HUES6 (cell line): ENCODE measurements around the gene HIGD1B.

Experiments used
- H3K27ac ChIP-seq: 2 replicates; pipeline ENCODE4 v1.7.0; 2013; ENCODE audit warnings: low read depth, mild to moderate bottlenecking, low read length, inconsistent platforms
- H3K27me3 ChIP-seq: 2 replicates; pipeline ENCODE4 v1.6.1; 2013; ENCODE audit warnings: low read length; ENCODE audit not compliant: control insufficient read depth, insufficient read depth
- H3K36me3 ChIP-seq: 2 replicates; pipeline ENCODE4 v1.6.1; 2013; ENCODE audit warnings: low read length; ENCODE audit not compliant: control insufficient read depth, insufficient read depth
- H3K4me1 ChIP-seq: 2 replicates; pipeline ENCODE4 v1.6.1; 2013; ENCODE audit warnings: low read length; ENCODE audit not compliant: control insufficient read depth, insufficient read depth
- H3K4me3 ChIP-seq: 2 replicates; pipeline ENCODE4 v1.5.1; 2013; ENCODE audit warnings: low read depth, low read length
- H3K9ac ChIP-seq: one replicate; pipeline ENCODE4 v1.6.1; 2013; ENCODE audit warnings: mild to moderate bottlenecking, low read length
- H3K9me3 ChIP-seq: 2 replicates; pipeline ENCODE4 v1.6.1; 2013; ENCODE audit warnings: low read depth, low read length; ENCODE audit not compliant: control insufficient read depth, insufficient read depth

Gene HIGD1B

GRCh38 chr17:44862278-44862914 lies 14.7 kb downstream of the HIGD1B start:
- no peak overlapping the region for H3K9ac ChIP-seq
- H3K36me3 ChIP-seq, result peaks cover 83% of the 10 kb centered on the region
- H3K4me3 ChIP-seq, result no peak overlapping the region
- H3K27me3 ChIP-seq, result no peaks in the 10 kb centered on the region
- no peaks in the 10 kb centered on the region for H3K4me1 ChIP-seq
- no peak overlapping the region for H3K27ac ChIP-seq
- H3K9me3 ChIP-seq, result no peaks in the 10 kb centered on the region

- Histone ChIP-seq H3K9me3 (no peaks in the 10 kb centered on the region), H3K9ac (no peak overlapping the region), H3K36me3 (peaks cover 85% of the 10 kb centered on the region), H3K27me3 (no peaks in the 10 kb centered on the region), H3K4me3 (no peak overlapping the region), H3K4me1 (no peaks in the 10 kb centered on the region), H3K27ac (no peak overlapping the region)
These were observed 15.6 kb downstream of the HIGD1B start for GRCh38 chr17:44863061-44863918.

- Histone ChIP-seq H3K27ac (no peak overlapping the region), H3K4me1 (no peaks in the 10 kb centered on the region), H3K36me3 (peaks cover 85% of the 10 kb centered on the region), H3K4me3 (no peak overlapping the region), H3K9ac (no peak overlapping the region), H3K27me3 (no peaks in the 10 kb centered on the region), H3K9me3 (no peaks in the 10 kb centered on the region)
These were observed 17.1 kb downstream of the HIGD1B start for GRCh38 chr17:44864831-44865230.

- H3K9ac ChIP-seq, result no peak overlapping the region
- no peak overlapping the region for H3K4me3 ChIP-seq
- no peaks in the 10 kb centered on the region for H3K4me1 ChIP-seq
- H3K9me3 ChIP-seq, result no peaks in the 10 kb centered on the region
- no peaks in the 10 kb centered on the region for H3K27me3 ChIP-seq
- no peak overlapping the region for H3K27ac ChIP-seq
- H3K36me3 ChIP-seq, result peaks cover 85% of the 10 kb centered on the region
These were observed 17.6 kb downstream of the HIGD1B start for GRCh38 chr17:44865231-44865660.

GRCh38 chr17:44865931-44866330 lies 18.2 kb downstream of the HIGD1B start:
- Histone ChIP-seq H3K36me3 (peaks cover 83% of the 10 kb centered on the region), H3K4me3 (no peak overlapping the region), H3K9me3 (no peaks in the 10 kb centered on the region), H3K9ac (no peak overlapping the region), H3K27me3 (no peaks in the 10 kb centered on the region), H3K4me1 (no peaks in the 10 kb centered on the region), H3K27ac (no peak overlapping the region)

- Histone ChIP-seq H3K9ac (no peak overlapping the region), H3K9me3 (no peaks in the 10 kb centered on the region), H3K4me1 (no peaks in the 10 kb centered on the region), H3K36me3 (peaks cover 82% of the 10 kb centered on the region), H3K27me3 (no peaks in the 10 kb centered on the region), H3K27ac (no peak overlapping the region), H3K4me3 (no peak overlapping the region)
These were observed 20.2 kb downstream of the HIGD1B start for GRCh38 chr17:44867841-44868240.

- Histone ChIP-seq H3K27ac (no peak overlapping the region), H3K4me3 (no peak overlapping the region), H3K36me3 (peaks cover 84% of the 10 kb centered on the region), H3K9me3 (no peaks in the 10 kb centered on the region), H3K9ac (no peak overlapping the region), H3K4me1 (no peaks in the 10 kb centered on the region), H3K27me3 (no peaks in the 10 kb centered on the region)
These were observed 23.9 kb downstream of the HIGD1B start for GRCh38 chr17:44871556-44871955.

GRCh38 chr17:44872131-44872768 lies 24.6 kb downstream of the HIGD1B start:
- no peak overlapping the region for H3K9ac ChIP-seq
- H3K4me3 ChIP-seq, result no peak overlapping the region
- no peaks in the 10 kb centered on the region for H3K9me3 ChIP-seq
- H3K4me1 ChIP-seq, result no peaks in the 10 kb centered on the region
- H3K27me3 ChIP-seq, result no peaks in the 10 kb centered on the region
- no peak overlapping the region for H3K27ac ChIP-seq
- H3K36me3 ChIP-seq, result peaks cover 85% of the 10 kb centered on the region

GRCh38 chr17:44875761-44876160 lies 28.1 kb downstream of the HIGD1B start:
- Histone ChIP-seq H3K9me3 (no peaks in the 10 kb centered on the region), H3K4me1 (no peaks in the 10 kb centered on the region), H3K4me3 (no peak overlapping the region), H3K27ac (no peak overlapping the region), H3K27me3 (no peaks in the 10 kb centered on the region), H3K36me3 (peaks cover 83% of the 10 kb centered on the region), H3K9ac (no peak overlapping the region)

GRCh38 chr17:44877121-44877520 lies 29.4 kb downstream of the HIGD1B start:
- H3K4me1 ChIP-seq, result no peaks in the 10 kb centered on the region
- H3K9me3 ChIP-seq, result no peaks in the 10 kb centered on the region
- H3K36me3 ChIP-seq, result peaks cover 88% of the 10 kb centered on the region
- no peak overlapping the region for H3K9ac ChIP-seq
- no peak overlapping the region for H3K4me3 ChIP-seq
- H3K27me3 ChIP-seq, result no peaks in the 10 kb centered on the region
- H3K27ac ChIP-seq, result no peak overlapping the region

- no peak overlapping the region for H3K4me3 ChIP-seq
- no peaks in the 10 kb centered on the region for H3K9me3 ChIP-seq
- H3K27me3 ChIP-seq, result no peaks in the 10 kb centered on the region
- peaks cover 89% of the 10 kb centered on the region for H3K36me3 ChIP-seq
- H3K27ac ChIP-seq, result no peak overlapping the region
- H3K9ac ChIP-seq, result no peak overlapping the region
- H3K4me1 ChIP-seq, result no peaks in the 10 kb centered on the region
These were observed 31.0 kb downstream of the HIGD1B start for GRCh38 chr17:44878627-44879221.
